Astrocyte (in vitro differentiated cells and primary cell): Measurements from ENCODE around the gene FUT2. TPM values are rescaled to one million over a fixed set of nuclear protein-coding genes. Genes with fewer than 3 reads are reported as not detected.

Experiments used
- DNase-seq: peaks from one replicate; pipeline ENCODE4 v3.0.0-alpha.2; 2010; ENCODE audit warnings: low read depth
- FAIRE-seq: peaks from 2 replicates; lab custom pipeline; 2011; peaks lifted over from hg19 to GRCh38; lab: Jason Lieb, UNC
- H2AFZ ChIP-seq: 2 replicates; pipeline ENCODE4 v1.6.0; 2012; ENCODE audit warnings: low read depth, low read length, inconsistent platforms
- H3K27ac ChIP-seq: 2 replicates; pipeline ENCODE4 v1.5.1; 2011; ENCODE audit warnings: low read depth, low read length, inconsistent platforms
- H3K27me3 ChIP-seq: 2 replicates; pipeline ENCODE4 v1.6.0; 2011; ENCODE audit warnings: low read length, inconsistent platforms; ENCODE audit not compliant: insufficient read depth
- H3K36me3 ChIP-seq: 2 replicates; pipeline ENCODE4 v1.5.1; 2011; ENCODE audit warnings: low read length, inconsistent platforms; ENCODE audit not compliant: insufficient read depth
- H3K4me1 ChIP-seq: 2 replicates; pipeline ENCODE4 v1.5.1; 2011; ENCODE audit warnings: low read length, inconsistent platforms; ENCODE audit not compliant: insufficient read depth
- H3K4me2 ChIP-seq: 2 replicates; pipeline ENCODE4 v1.6.0; 2012; ENCODE audit warnings: low read length, inconsistent platforms
- H3K4me3 ChIP-seq: 2 replicates; pipeline ENCODE4 v1.5.1; 2011; ENCODE audit warnings: low read depth, mild to moderate bottlenecking, low read length, inconsistent platforms; ENCODE audit not compliant: insufficient read depth
- H3K79me2 ChIP-seq: 2 replicates; pipeline ENCODE4 v1.6.0; 2012; ENCODE audit warnings: mild to moderate bottlenecking, low read length, inconsistent platforms; ENCODE audit not compliant: insufficient read depth
- H3K9ac ChIP-seq: 2 replicates; pipeline ENCODE4 v1.6.0; 2012; ENCODE audit warnings: mild to moderate bottlenecking, low read length, inconsistent platforms
- H3K9me3 ChIP-seq: 2 replicates; pipeline ENCODE4 v1.5.1; 2012; ENCODE audit warnings: low read depth, mild to moderate bottlenecking, low read length, inconsistent platforms; ENCODE audit not compliant: insufficient read depth
- H4K20me1 ChIP-seq: 2 replicates; pipeline ENCODE4 v1.6.0; 2012; ENCODE audit warnings: low read length, inconsistent platforms; ENCODE audit not compliant: insufficient read depth
- H3K27ac Mint-ChIP-seq: one replicate; pipeline ENCODE4 v1.8.0; 2021; ENCODE audit warnings: mild to moderate bottlenecking, mixed read lengths; ENCODE audit not compliant: unreplicated experiment
- H3K27me3 Mint-ChIP-seq: one replicate; pipeline ENCODE4 v1.8.0; 2021; ENCODE audit warnings: low read depth, mixed read lengths; ENCODE audit not compliant: unreplicated experiment
- H3K36me3 Mint-ChIP-seq: one replicate; pipeline ENCODE4 v1.8.0; 2021; ENCODE audit warnings: low read depth, mixed read lengths; ENCODE audit not compliant: unreplicated experiment
- H3K4me1 Mint-ChIP-seq: one replicate; pipeline ENCODE4 v1.8.0; 2021; ENCODE audit warnings: low read depth, mixed read lengths; ENCODE audit not compliant: unreplicated experiment
- H3K4me3 Mint-ChIP-seq: one replicate; pipeline ENCODE4 v1.8.0; 2021; ENCODE audit warnings: mild to moderate bottlenecking, moderate library complexity, mixed read lengths; ENCODE audit not compliant: unreplicated experiment
- H3K9me3 Mint-ChIP-seq: one replicate; pipeline ENCODE4 v1.8.0; 2021; ENCODE audit warnings: mild to moderate bottlenecking, mixed read lengths; ENCODE audit not compliant: unreplicated experiment
- EZH2 ChIP-seq: IDR thresholded peaks from 2 replicates; pipeline ENCODE4 v1.6.1; 2012; ENCODE audit warnings: mild to moderate bottlenecking, low read length, inconsistent platforms; ENCODE audit not compliant: insufficient read depth
- total RNA-seq: library from RNA; stranded (reverse); gene quantifications from 2 replicates; pipeline ENCODE4 v1.2.1, GENCODE V29; 2021
- TF ChIP-seq, protein P1 (sequence below): IDR thresholded peaks from 2 replicates; pipeline ENCODE4 v1.5.1; 2011; ENCODE audit warnings: low read depth, mild to moderate bottlenecking, inconsistent platforms, low read length, moderate library complexity; ENCODE audit not compliant: insufficient read depth

Gene FUT2
- total RNA-seq, 1 donor from 2014 or later, result not detected

DNA sequence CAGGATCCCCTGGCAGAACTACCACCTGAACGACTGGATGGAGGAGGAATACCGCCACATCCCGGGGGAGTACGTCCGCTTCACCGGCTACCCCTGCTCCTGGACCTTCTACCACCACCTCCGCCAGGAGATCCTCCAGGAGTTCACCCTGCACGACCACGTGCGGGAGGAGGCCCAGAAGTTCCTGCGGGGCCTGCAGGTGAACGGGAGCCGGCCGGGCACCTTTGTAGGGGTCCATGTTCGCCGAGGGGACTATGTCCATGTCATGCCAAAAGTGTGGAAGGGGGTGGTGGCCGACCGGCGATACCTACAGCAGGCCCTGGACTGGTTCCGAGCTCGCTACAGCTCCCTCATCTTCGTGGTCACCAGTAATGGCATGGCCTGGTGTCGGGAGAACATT, 7.5 kb downstream of the FUT2 start:
- Mint-ChIP-seq H3K4me3 (no peak overlapping the region), H3K27me3 (no peaks in the 10 kb centered on the region), H3K36me3 (peaks cover 17% of the 10 kb centered on the region), H3K9me3 (no peaks in the 10 kb centered on the region), H3K27ac (no peak overlapping the region), H3K4me1 (peaks cover 1% of the 10 kb centered on the region)
- no peak for TF ChIP-seq EZH2
- TF ChIP-seq, protein P1, sequence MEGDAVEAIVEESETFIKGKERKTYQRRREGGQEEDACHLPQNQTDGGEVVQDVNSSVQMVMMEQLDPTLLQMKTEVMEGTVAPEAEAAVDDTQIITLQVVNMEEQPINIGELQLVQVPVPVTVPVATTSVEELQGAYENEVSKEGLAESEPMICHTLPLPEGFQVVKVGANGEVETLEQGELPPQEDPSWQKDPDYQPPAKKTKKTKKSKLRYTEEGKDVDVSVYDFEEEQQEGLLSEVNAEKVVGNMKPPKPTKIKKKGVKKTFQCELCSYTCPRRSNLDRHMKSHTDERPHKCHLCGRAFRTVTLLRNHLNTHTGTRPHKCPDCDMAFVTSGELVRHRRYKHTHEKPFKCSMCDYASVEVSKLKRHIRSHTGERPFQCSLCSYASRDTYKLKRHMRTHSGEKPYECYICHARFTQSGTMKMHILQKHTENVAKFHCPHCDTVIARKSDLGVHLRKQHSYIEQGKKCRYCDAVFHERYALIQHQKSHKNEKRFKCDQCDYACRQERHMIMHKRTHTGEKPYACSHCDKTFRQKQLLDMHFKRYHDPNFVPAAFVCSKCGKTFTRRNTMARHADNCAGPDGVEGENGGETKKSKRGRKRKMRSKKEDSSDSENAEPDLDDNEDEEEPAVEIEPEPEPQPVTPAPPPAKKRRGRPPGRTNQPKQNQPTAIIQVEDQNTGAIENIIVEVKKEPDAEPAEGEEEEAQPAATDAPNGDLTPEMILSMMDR, result no peak
- FAIRE-seq (no peak), DNase-seq (no peak)
- Histone ChIP-seq H3K9me3 (no peaks in the 10 kb centered on the region), H4K20me1 (no peaks in the 10 kb centered on the region), H3K4me2 (no peak overlapping the region), H3K4me1 (peaks cover 4% of the 10 kb centered on the region), H3K79me2 (no peaks in the 10 kb centered on the region), H3K36me3 (no peaks in the 10 kb centered on the region), H3K4me3 (no peak overlapping the region), H3K9ac (no peak overlapping the region), H3K27me3 (no peaks in the 10 kb centered on the region), H2AFZ (no peak overlapping the region), H3K27ac (no peak overlapping the region)

GRCh38 chr19:48705431-48705830, 9.7 kb downstream of the FUT2 start:
- no peaks in the 10 kb centered on the region for H3K4me1 ChIP-seq
- no peak overlapping the region for H3K9ac ChIP-seq
- no peak for FAIRE-seq
- TF ChIP-seq, protein P1, result no peak
- H3K4me2 ChIP-seq, result no peak overlapping the region
- no peak overlapping the region for H2AFZ ChIP-seq
- no peak overlapping the region for H3K4me3 Mint-ChIP-seq
- H3K27me3 Mint-ChIP-seq, result no peaks in the 10 kb centered on the region
- H3K36me3 Mint-ChIP-seq, result peaks cover 19% of the 10 kb centered on the region
- no peak overlapping the region for H3K4me3 ChIP-seq
- no peaks in the 10 kb centered on the region for H3K4me1 Mint-ChIP-seq
- H3K27ac Mint-ChIP-seq, result no peak overlapping the region
- H3K27ac ChIP-seq, result no peak overlapping the region
- no peaks in the 10 kb centered on the region for H4K20me1 ChIP-seq
- no peaks in the 10 kb centered on the region for H3K9me3 Mint-ChIP-seq
- no peak for DNase-seq
- no peaks in the 10 kb centered on the region for H3K79me2 ChIP-seq
- H3K9me3 ChIP-seq, result no peaks in the 10 kb centered on the region
- no peaks in the 10 kb centered on the region for H3K36me3 ChIP-seq
- no peaks in the 10 kb centered on the region for H3K27me3 ChIP-seq

GRCh38 chr19:48708471-48708870, 12.7 kb downstream of the FUT2 start:
- Histone ChIP-seq H3K79me2 (no peaks in the 10 kb centered on the region), H4K20me1 (no peaks in the 10 kb centered on the region), H3K36me3 (no peaks in the 10 kb centered on the region), H3K4me3 (no peak overlapping the region), H3K9ac (no peak overlapping the region), H3K27me3 (no peaks in the 10 kb centered on the region), H2AFZ (no peak overlapping the region), H3K4me2 (no peak overlapping the region), H3K27ac (no peak overlapping the region), H3K9me3 (no peaks in the 10 kb centered on the region), H3K4me1 (peaks cover 7% of the 10 kb centered on the region)
- TF ChIP-seq, protein P1, result no peak
- TF ChIP-seq EZH2, result no peak
- no peaks in the 10 kb centered on the region for H3K27me3 Mint-ChIP-seq
- no peak for DNase-seq
- no peak for FAIRE-seq
- no peaks in the 10 kb centered on the region for H3K9me3 Mint-ChIP-seq
- peaks cover 16% of the 10 kb centered on the region for H3K36me3 Mint-ChIP-seq
- H3K4me3 Mint-ChIP-seq, result no peak overlapping the region
- H3K4me1 Mint-ChIP-seq, result no peaks in the 10 kb centered on the region
- no peak overlapping the region for H3K27ac Mint-ChIP-seq
